Thyroid gland (tissue), 4 donors: Measurements from ENCODE around the gene ARFGEF3. TPM values are rescaled to one million over a fixed set of nuclear protein-coding genes. Genes with fewer than 3 reads are reported as not detected.

Experiments used
- DNase-seq, 2 donors: peaks; one replicate each; pipeline ENCODE4 v3.0.0-alpha.2; 2019
- H3K27ac ChIP-seq, 3 donors: fragments of 200-600 bp; sonication (generic); 1 replicate in 2 of 3; 2 replicates in 1 of 3; pipeline ENCODE4 v1.5.1; 2016 to 2019; ENCODE audit warnings: mild to moderate bottlenecking in 1 of 3, moderate library complexity in 1 of 3
- H3K27me3 ChIP-seq: fragments of 200-600 bp; sonication (generic); one replicate; pipeline ENCODE4 v1.5.1; 2019
- H3K36me3 ChIP-seq, 2 donors: fragments of 200-600 bp; sonication (generic); one replicate each; pipeline ENCODE4 v1.5.1; 2016 to 2019
- H3K4me1 ChIP-seq, 2 donors: fragments of 200-600 bp; sonication (generic); one replicate each; pipeline ENCODE4 v1.5.1; 2017 to 2019
- H3K4me3 ChIP-seq, 3 donors: fragments of 200-600 bp; sonication (generic); replicated peaks in 1 of 3; 1 replicate in 2 of 3; 2 replicates in 1 of 3; pipeline ENCODE4 v1.5.1; 2016; ENCODE audit warnings: mild to moderate bottlenecking in 1 of 3
- H3K9me3 ChIP-seq: fragments of 200-600 bp; sonication (generic); one replicate; pipeline ENCODE4 v1.5.1; 2017
- CTCF ChIP-seq, 6 experiments: fragments of 200-600 bp in 3 of 6; fragments of 450-650 bp in 3 of 6; sonication (generic) in 3 of 6; IDR thresholded peaks; one replicate each; pipeline ENCODE4 v1.5.1; 2016 to 2019; ENCODE audit warnings: antibody characterized with exemption in 6 of 6, mild to moderate bottlenecking in 2 of 6, inconsistent platforms in 1 of 6, moderate library complexity in 1 of 6
- POLR2A ChIP-seq, 2 donors: fragments of 450-650 bp; IDR thresholded peaks; one replicate each; pipeline ENCODE4 v1.6.1; 2017; ENCODE audit warnings: antibody characterized with exemption in 2 of 2, mild to moderate bottlenecking in 2 of 2, moderate library complexity in 1 of 2
- WGBS, 2 donors: methylation state at CpG; one replicate each; pipeline ENCODE4 v1.1.5; 2017; 5-methylcytosine and 5-hydroxymethylcytosine counted together
- intact Hi-C: fragments of 100-400 bp; cut with DNase I; formaldehyde crosslinking; loops from one replicate; pipeline ENCODE4 v1.15.1; 2023
- total RNA-seq, 4 donors: library from RNA; depleted of rRNA; stranded (reverse); fragments of >200 nt; gene quantifications; one replicate each; pipeline ENCODE4 v1.2.3, GENCODE V29; 2016

The ARFGEF3 gene
- total RNA-seq, 4 donors from 2014 or later: 2.4 to 7.2 (median 4.4) TPM

- H3K4me1 ChIP-seq: no peaks in the 10 kb centered on the region
- no peak overlapping the region for H3K4me3 ChIP-seq
- no peaks in the 10 kb centered on the region for H3K36me3 ChIP-seq
- H3K9me3 ChIP-seq: no peaks in the 10 kb centered on the region
- 85 to 94% methylated on average over 3 of the region's 3 CpGs for WGBS, 2 donors
- DNase-seq: no peak
- TF ChIP-seq CTCF (IDR thresholded peaks at IDR 0.05) (no peak), POLR2A (IDR thresholded peaks at IDR 0.05) (no peak)
- no peak overlapping the region for H3K27ac ChIP-seq
- no peaks in the 10 kb centered on the region for H3K27me3 ChIP-seq
- intact Hi-C loops: no loop called here
These were observed 104.4 kb downstream of the ARFGEF3 start for GRCh38 chr6:138266095-138266494.

GRCh38 chr6:138267971-138268895, 106.5 kb downstream of the ARFGEF3 start:
- H3K27me3 ChIP-seq: no peaks in the 10 kb centered on the region
- DNase-seq: no peak
- no peak for TF ChIP-seq CTCF (IDR thresholded peaks at IDR 0.05)
- TF ChIP-seq POLR2A (IDR thresholded peaks at IDR 0.05): no peak
- H3K9me3 ChIP-seq: no peaks in the 10 kb centered on the region
- intact Hi-C loops: no loop called here
- no peaks in the 10 kb centered on the region for H3K4me1 ChIP-seq
- no peak overlapping the region for H3K27ac ChIP-seq
- no peaks in the 10 kb centered on the region for H3K36me3 ChIP-seq
- H3K4me3 ChIP-seq: no peak overlapping the region
- WGBS, 2 donors: 81 to 83% methylated on average over 11 of the region's 11 CpGs

GRCh38 chr6:138271451-138271850, 109.7 kb downstream of the ARFGEF3 start:
- Histone ChIP-seq H3K27ac (no peak overlapping the region), H3K4me1 (no peaks in the 10 kb centered on the region), H3K27me3 (no peaks in the 10 kb centered on the region), H3K36me3 (no peaks in the 10 kb centered on the region), H3K4me3 (no peak overlapping the region), H3K9me3 (no peaks in the 10 kb centered on the region)
- TF ChIP-seq CTCF (IDR thresholded peaks at IDR 0.05) (no peak), POLR2A (IDR thresholded peaks at IDR 0.05) (no peak)
- WGBS, 2 donors: 96 to 98% methylated on average over 1 of the region's 1 CpG
- intact Hi-C loops: no loop called here
- no peak for DNase-seq

- TF ChIP-seq POLR2A (IDR thresholded peaks at IDR 0.05) (no peak), CTCF (IDR thresholded peaks at IDR 0.05) (no peak)
- 81 to 83% methylated on average over 8 of the region's 8 CpGs for WGBS, 2 donors
- intact Hi-C loops: no loop called here
These were observed 111.0 kb downstream of the ARFGEF3 start for GRCh38 chr6:138272533-138273315.

GRCh38 chr6:138275976-138276375, 114.2 kb downstream of the ARFGEF3 start:
- DNase-seq: no peak
- Histone ChIP-seq H3K9me3 (no peaks in the 10 kb centered on the region), H3K27me3 (no peaks in the 10 kb centered on the region), H3K27ac (no peak overlapping the region), H3K4me1 (no peaks in the 10 kb centered on the region), H3K4me3 (no peak overlapping the region), H3K36me3 (no peaks in the 10 kb centered on the region)
- intact Hi-C loops: no loop called here
- TF ChIP-seq POLR2A (IDR thresholded peaks at IDR 0.05) (no peak), CTCF (IDR thresholded peaks at IDR 0.05) (no peak)
- 84 to 86% methylated on average over 3 of the region's 3 CpGs for WGBS, 2 donors

More at GRCh38 chr6:138272533-138273315, 111.0 kb downstream of the ARFGEF3 start:
- Histone ChIP-seq H3K27ac (no peak overlapping the region), H3K9me3 (no peaks in the 10 kb centered on the region), H3K4me3 (no peak overlapping the region), H3K36me3 (no peaks in the 10 kb centered on the region), H3K27me3 (no peaks in the 10 kb centered on the region), H3K4me1 (no peaks in the 10 kb centered on the region)
- DNase-seq: no peak
